B cell (primary cell): Measurements from ENCODE around the gene HTR3E.

Experiments
- EZH2 ChIP-seq: IDR thresholded peaks from 2 replicates; pipeline ENCODE4 v1.6.1; 2012; ENCODE audit warnings: borderline replicate concordance, low read depth, mild to moderate bottlenecking, moderate library complexity, low read length; ENCODE audit not compliant: insufficient read depth, poor library complexity, severe bottlenecking
- TF ChIP-seq, protein P1 (sequence below): fragments of 200-600 bp; IDR thresholded peaks from one replicate; pipeline ENCODE4 v1.8.0; 2022; ENCODE audit warnings: antibody characterized with exemption, mild to moderate bottlenecking

DNA sequence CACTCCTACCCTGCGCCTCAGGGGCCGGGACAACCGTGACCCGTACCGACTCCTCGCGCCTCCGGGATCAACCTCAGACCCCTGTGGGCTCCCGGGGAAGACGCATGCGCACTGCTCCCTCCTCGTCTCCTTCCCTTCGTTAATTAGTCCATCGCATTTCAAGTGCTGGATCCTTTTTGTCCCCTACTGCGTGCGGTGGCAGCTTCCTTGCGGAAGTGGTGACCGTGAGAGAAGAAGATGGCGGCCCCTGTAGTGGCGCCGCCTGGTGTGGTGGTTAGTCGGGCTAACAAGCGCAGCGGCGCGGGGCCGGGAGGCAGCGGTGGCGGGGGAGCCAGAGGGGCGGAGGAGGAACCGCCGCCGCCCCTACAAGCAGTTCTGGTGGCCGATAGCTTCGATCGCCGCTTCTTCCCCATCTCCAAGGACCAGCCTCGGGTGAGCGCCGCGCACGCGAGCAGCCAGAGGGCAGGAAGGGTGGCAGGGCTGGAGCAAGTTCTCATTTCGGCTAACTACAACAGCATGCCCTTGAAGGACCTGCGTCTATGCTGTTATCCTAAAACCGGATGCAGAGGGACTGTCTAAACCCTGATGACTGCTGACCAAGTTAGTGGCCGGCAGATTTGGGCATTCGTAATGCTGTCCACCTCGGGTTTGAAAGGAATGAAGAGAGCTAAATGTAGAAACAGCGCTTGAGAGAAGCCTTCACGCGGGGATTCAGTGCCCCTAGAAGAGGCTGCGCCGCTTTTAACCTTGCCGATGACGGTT is 38.5 kb downstream of the HTR3E start, which contains the start of gene EIF2B5:
- TF ChIP-seq, protein P1, sequence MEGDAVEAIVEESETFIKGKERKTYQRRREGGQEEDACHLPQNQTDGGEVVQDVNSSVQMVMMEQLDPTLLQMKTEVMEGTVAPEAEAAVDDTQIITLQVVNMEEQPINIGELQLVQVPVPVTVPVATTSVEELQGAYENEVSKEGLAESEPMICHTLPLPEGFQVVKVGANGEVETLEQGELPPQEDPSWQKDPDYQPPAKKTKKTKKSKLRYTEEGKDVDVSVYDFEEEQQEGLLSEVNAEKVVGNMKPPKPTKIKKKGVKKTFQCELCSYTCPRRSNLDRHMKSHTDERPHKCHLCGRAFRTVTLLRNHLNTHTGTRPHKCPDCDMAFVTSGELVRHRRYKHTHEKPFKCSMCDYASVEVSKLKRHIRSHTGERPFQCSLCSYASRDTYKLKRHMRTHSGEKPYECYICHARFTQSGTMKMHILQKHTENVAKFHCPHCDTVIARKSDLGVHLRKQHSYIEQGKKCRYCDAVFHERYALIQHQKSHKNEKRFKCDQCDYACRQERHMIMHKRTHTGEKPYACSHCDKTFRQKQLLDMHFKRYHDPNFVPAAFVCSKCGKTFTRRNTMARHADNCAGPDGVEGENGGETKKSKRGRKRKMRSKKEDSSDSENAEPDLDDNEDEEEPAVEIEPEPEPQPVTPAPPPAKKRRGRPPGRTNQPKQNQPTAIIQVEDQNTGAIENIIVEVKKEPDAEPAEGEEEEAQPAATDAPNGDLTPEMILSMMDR = peak; percentile 29
- TF ChIP-seq EZH2 = no peak
